GM12892 (cell line): Measurements from ENCODE around the gene FAM221A.

ENCODE experiments used
- POLR2A ChIP-seq: IDR thresholded peaks from 2 replicates; pipeline ENCODE4 v1.6.1; 2011; ENCODE audit warnings: low read depth, low read length, control low read depth
- TAF1 ChIP-seq: IDR thresholded peaks from 2 replicates; pipeline ENCODE4 v1.6.1; 2011; ENCODE audit warnings: low read depth, mild to moderate bottlenecking, control low read depth, low read length, borderline replicate concordance

GRCh38 chr7:23712368-23713284, 32.6 kb downstream of the FAM221A start:
- no peak for TF ChIP-seq POLR2A
- no peak for TF ChIP-seq TAF1
